ENCODE data around the gene CEP97.
"Not testable (repeated sequence)": the region's sequence is repeated elsewhere in the genome, so short reads cannot be mapped to it uniquely, and the experiment has no call there.

Gene CEP97

DNA sequence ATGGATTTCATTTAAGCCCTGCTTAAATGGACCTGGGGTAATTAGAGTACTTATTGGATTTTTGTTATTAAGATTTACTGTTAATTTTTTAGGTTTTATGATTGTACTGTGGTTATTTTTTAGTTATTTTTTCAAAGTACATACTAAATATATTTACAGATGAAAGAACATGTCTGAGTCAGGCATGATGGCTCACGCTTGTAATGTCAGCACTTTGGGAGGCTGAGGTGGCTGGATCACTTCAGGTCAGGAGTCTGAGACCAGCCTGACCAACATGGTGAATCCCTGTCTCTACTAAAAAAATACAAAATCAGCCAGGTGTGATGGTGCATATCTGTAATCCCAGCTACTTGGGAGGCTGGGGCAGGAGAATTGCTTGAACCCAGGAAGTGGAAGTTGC, 21.7 kb upstream of the CEP97 start:
- DNase-seq, result no peak

DNA sequence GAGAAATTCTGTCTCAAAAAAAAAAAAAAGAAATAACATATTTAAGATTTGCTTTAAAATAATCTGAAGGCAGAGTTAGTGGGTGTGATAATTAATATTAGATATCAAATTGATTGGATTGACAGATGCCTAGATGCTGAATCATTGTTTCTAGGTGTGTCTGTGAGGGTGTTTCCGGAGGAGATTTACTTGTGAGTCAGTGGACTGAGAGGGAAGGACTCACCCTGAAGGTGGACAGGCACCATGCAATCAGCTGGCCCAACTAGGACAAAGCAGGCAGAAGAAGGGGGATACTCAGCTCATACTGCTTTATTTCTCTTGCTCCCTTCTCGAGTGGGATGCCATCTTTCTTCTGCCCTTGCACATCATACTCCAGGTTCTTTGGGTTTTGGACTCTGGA, 21.2 kb upstream of the CEP97 start:
- no peak for DNase-seq

DNA sequence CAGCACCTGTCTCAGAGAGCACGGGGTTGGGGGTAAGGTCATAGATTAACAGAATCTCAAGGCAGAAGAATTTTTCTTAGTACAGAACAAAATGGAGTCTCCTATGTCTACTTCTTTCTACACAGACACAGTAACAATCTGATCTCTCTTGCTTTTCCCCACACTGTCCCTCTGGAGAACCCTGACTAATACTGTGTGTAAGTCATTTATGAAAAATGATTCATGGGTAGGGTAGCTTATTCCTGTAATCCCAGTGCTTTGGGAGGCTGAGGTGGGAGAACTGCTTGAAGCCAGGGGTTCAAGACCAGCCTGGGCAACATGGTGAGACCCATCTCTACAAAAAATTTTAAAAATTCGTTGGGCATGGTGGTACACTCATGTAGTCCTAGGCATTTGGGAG, 19.8 kb upstream of the CEP97 start:
- not testable (repeated sequence) for DNase-seq

DNA sequence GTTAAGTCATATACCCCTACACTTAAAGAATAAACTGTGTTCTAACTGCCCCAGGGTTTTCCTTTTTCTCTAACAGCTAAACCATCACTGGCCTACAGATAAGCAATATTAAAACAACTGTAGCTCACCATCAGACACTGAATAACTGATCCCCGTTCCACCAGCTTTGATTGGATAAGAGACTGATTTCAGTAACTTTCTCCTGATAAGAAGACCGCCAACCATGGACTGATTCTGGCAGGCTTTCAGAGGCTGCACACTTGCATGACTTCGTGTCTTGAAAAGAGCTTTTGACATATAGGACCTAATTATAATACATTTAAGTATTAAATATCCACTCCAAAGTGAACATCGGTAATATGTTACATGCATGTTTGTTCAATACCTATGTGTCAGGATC, 15.3 kb upstream of the CEP97 start:
- no peak for DNase-seq

DNA sequence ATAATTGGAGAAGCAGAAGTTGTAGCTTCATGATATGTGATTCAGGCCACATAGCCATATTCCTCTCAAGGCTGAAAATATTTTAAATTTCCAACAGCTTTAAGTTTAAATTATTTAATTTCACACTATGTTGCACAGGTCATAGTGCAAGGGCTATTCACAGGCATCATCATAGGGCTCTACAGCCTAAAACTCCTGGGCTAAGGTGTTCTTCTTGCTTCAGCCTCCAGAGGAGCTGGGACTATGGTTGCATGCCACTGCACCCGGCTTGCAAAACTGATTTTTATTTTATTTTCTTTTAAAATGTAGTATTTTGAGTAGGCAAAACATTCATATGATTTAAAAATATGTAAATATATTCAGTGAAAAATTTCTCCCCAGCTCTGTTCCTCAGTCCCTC, 6.0 kb upstream of the CEP97 start:
- DNase-seq, result no peak

DNA sequence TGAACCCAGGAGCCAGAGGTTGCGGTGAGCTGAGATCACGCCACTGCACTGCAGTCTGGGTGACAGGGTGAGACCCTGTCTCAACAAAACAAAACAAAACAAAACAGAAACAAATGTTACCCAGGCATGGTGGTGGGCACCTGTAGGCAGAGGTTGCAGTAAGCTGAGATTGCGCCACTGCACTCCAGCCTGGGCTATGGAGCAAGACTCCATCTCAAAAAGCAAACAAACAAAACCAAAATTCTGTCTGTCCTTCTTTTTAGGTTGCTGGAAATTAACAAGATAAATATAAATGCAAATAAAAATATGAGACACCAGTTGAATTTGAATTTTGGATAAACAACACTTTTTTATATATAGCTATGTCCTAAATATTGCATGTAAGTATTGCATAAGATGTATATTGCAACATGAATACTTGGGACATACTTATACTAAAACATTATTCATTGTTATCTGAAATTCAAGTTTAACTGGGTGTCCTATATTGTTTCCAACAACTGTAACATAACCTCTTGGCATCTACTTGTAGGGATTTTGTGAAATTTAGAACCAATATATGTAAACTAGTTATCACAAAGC, 4.7 kb upstream of the CEP97 start:
- no peak for DNase-seq

DNA sequence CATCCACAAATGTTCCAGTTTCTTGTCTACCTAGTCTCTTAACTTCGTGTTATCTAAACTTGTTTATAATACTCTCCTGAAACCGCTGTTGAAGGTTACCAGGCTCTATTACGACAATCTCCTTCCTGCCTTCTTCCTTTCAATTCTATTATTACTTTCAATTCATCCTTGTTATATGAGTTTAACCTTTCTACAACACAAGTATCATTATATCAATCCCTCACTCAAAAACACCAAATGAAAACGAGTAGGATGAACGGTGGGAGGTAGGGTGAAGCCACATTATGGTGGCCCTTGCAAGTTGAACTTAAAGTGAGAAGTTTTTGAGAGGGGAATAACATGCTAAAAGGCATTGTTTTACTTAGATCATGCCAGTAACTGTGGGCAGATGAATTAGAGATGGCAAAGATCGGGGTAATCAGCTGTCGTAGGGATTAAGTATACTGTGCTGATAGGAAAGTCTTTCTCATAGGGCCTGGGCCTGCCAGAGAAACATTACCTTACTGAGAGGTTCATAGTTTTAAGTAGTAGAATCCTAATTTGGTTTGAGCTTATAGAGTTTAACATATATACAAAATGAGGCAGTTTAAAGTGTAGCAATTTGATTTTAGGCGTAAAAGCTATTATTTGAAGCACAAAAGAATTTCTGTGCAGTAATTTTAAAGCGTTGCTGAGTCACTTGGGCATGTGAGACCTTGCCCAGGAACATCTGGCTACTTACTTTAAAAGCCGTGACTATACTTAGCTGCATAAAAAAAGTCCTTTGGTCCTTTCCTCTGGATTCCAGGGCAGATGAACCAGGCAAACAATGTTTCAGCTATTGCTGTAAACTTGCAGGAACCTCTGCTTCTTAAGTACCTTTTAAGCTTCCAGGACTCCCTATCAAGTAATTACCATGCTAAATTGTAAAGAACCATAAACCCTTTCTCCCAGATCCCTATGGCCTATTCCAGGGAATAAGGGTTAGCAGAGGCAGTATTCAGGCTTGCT, 3.3 kb upstream of the CEP97 start:
- no peak for DNase-seq

DNA sequence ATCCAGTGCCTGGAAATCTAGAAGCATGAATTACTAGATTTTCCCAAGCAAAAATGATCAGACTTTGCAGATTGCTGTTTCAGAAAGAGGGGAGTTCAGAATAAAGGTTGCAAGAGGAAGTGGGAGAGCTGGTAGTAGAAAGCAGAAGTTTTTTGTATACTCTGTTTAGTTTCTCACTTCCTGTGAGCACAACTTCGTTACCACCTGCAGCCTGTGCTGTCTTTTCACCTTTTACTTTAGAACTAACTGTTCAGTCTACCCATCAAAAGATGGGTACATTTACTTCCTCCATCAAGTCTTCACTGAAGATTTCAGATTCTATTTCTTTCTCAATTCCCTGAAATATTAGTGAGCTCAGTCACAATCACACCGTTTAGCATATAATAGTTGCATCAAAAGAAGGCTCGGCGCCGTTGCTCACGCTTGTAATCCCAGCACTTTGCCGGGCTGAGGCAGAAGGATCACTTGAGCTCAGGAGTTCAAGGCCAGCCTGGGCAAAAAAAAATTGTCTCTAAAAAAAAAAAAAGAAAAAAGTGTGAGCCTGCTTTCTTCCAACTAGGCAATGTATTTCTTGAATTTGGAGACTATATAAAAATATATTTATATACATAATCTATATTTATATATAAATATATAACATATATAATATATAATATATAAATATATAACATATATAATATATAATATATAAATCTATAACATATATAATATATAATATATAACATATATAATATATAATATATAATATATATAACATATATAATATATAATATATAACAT, 1.8 kb upstream of the CEP97 start:
- no peak for DNase-seq

DNA sequence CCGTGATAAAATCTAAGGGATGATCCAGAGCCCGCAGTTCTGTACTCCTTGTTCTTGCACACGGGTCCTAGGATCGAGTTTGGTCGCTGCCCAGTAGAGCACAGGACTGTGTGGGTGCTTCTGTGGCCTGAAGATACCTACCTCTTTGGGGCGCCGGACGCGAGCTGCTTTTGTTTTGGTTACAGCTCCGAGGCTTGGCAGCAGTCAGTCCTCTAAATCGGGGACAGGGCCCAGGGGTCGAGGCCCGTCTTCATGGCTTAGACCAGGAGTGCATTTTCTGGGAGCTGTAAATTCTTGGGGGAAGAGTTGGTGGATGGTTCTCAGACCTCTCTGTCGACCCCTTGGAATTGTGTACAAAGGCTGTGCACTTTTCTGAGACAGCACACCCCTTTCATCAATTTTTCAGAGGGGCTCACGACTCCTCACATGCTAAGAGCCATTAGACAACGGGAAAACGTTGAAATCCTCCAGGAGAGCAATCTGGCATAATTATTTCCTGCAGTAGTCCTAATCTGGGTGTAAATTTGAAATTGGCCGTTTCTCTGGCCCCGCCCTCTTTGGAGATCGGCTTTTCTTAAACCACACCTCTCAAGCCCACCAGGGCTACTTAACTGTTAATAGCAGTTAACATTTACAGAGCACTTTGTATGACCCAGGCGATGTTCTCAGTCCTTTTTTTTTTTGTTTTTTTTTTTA, 928 bp downstream of the CEP97 start:
- no peak for DNase-seq

DNA sequence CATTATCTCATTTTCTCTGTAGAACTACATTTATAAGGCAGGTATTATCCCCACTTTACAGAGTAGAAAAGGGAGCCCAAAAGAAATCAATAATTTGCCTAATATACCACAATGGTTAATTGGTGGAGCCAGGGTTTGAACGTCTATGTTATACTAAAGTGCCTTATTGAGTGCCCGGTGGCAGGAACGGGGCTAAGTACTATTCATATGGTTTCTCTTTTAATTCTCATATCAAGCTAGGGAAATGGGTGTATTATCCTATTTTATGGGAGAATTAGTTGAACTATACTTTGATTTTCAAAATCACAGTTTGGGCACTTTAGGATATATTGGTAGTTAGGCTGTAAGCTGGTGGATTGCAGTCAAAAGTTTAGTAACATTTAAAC, 1.5 kb downstream of the CEP97 start:
- DNase-seq, result no peak

DNA sequence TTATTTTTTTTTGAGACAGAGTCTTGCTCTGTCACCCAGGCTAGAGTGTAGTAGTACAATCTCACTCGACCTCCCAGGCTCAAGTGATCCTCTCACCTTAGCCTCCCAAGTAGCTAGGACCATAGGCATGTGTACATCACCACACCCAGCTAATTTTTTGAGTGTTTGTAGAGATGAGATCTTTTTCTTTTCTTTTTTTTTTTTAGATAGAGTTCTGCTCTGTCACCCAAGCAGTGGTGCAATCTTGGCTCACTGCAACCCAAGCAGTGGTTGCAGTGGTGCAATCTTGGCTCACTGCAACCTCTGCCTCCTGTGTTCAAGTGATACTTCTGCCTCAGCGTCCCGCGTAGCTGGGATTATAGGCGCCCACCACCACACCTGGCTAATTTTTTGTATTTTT, 5.2 kb downstream of the CEP97 start:
- DNase-seq, result no peak

DNA sequence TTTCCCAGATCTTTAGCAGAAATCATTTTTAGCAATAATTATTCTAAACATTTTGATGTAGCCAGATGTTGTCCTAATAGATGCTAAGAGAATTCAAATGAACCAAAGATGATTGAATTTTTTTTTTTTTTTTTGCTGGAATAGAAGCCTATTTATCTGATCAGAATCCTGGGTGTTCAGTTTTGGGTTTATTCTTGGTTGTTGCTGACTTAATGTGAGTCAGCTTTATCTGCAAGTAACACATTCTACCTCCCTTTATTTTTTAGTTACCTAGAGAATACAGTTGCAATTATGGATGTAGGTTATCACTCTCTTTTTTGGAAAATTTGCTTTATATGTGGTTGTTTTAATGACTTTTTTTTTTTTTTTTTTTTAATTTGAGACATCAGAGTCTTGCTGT, 6.4 kb downstream of the CEP97 start:
- no peak for DNase-seq

DNA sequence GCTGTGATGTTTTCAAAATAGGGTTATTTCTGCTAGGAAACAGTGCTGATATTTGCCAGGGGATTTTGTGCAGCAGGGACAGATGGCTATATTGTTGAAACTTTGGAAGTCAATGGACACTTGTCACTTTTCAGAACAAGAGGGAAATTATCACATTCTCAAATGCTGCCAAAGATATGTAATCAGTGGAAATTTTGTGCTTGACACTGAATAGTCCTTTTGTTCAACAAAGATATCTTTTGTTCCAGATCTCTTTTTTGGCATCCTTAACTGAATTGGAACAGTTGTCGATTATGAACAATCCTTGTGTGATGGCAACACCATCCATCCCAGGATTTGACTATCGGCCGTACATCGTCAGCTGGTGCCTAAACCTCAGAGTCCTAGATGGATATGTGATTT, 7.8 kb downstream of the CEP97 start:
- no peak for DNase-seq

DNA sequence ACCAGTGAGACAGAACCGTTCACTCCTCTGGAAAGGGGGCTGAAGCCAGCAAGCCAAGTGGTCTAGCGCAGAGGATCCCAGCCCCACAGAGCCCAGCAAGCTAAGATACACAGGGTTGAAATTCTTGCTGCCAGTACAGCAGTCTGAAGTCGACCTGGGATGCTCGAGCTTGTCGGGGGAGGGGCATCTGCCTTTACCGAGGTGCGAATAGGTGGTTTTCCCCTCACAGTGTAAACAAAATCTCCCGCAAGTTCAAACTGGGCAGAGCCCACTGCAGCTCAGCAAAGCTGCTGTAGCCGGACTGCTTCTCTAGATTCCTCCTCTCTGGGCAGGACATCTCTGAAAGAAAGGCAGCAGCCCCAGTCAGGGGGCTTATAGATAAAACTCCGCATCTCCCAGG, 11.4 kb downstream of the CEP97 start:
- no peak for DNase-seq

DNA sequence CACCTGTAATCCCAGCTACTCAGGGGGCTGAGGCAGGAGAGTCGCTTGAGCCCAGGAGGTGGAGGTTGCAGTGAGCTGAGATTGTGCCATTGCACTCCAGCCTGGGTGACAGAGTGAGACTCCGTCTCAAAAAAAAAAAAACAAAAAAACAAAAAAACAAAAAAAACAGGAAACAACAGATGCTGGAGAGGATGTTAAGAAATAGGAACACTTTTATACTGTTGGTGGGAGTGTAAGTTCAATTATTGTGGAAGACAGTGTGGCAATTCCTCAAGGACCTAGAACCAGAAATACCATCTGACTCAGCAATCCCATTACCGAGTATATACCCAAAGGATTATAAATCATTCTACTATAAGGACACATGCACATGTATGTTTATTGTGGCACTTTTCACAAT, 17.5 kb downstream of the CEP97 start:
- DNase-seq, result not testable (repeated sequence)

DNA sequence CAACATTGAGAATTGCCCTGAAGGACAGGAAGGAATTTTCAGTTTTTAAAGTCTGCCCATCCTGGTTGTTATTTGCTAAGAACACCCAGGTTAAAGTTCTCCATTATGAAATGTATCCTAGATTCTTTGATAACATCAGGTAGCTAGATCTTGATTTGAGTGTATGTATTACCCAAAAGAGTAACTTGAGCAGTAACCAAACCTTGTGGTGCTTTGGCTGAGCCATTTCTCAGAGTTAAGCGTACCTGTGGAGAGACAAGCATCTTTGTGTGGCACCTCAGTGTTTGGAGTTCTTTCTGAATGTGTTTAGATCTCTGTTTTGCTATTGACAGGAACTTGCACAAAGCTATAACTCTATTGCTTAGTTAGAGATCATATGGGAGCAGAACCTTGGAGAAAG, 20.4 kb downstream of the CEP97 start:
- no peak for DNase-seq

DNA sequence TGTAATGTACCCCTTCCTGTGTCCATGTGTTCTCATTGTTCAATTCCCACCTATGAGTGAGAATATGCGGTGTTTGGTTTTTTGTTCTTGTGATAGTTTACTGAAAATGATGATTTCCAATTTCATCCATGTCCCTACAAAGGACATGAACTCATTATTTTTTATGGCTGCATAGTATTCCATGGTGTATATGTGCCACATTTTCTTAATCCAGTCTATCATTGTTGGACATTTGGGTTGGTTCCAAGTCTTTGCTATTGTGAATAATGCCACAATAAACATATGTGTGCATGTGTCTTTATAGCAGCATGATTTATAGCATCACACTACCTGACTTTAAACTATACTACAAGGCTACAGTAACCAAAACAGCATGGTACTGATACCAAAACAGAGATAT, 21.5 kb downstream of the CEP97 start:
- DNase-seq, result not testable (repeated sequence)

DNA sequence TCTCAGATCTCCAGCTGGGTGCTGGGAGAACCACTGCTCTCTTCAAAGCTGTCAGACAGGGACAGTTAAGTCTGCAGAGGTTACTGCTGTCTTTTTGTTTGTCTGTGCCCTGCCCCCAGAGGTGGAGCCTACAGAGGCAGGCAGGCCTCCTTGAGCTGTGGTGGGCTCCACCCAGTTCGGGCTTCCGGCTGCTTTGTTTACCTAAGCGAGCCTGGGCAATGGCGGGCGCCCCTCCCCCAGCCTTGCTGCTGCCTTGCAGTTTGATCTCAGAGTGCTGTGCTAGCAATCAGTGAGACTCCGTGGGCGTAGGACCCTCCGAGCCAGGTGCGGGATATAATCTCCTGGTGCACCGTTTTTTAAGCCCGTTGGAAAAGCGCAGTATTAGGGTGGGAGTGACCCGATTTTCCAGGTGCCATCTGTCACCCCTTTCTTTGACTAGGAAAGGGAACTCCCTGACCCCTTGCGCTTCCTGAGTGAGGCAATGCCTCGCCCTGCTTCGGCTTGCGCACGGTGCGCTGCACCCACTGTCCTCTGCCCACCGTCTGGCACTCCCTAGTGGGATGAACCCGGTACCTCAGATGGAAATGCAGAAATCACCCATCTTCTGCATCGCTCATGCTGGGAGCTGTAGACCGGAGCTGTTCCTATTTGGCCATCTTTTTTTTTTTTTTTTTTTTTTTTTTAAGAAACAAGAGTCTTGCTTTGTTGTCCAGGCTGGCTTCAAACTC, 29.1 kb downstream of the CEP97 start:
- DNase-seq, result peak; percentile 6

DNA sequence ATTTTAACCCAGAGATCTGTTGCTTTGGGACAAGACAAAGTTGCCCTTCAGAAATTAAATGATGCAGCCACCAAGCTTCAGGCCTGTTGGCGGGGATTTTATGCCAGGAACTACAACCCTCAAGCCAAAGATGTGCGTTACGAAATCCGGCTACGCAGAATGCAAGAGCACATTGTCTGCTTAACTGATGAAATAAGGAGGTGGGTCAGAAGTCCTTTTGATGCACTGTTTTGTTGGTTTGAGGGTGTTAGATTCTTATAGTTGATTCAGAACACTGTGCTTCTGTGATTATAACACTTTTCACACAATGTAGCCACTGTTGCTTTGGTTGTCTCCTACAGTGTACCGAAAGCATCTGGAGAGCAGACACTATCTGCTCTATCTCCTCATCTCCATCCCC, 33.8 kb downstream of the CEP97 start:
- DNase-seq, result no peak

DNA sequence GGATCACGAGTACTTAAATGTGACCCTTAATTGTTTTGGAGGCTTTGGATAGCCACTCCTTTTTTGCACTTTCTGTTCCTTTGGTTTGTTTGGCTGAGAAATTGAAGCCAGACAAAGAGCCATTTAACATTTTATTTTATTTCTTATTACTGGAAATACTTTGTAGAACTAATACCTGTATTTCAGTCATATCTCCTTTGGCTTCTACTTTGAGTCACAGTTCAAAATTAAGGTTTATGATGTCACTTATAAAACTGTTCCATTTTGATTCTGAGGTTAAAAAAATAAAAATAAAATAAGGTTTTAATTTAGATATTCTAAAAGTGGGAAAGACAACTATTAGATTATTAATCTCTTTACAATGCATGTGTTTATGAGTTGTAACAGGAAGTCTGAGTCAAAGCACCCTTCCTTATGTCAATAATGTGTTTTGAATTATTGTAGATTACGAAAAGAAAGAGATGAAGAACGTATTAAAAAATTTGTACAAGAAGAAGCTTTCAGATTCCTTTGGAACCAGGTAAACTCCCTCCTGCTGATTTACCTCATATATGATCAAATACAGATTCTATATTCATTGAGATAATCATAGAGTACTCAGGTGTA, 37.7 kb downstream of the CEP97 start:
- no peak for DNase-seq

DNA sequence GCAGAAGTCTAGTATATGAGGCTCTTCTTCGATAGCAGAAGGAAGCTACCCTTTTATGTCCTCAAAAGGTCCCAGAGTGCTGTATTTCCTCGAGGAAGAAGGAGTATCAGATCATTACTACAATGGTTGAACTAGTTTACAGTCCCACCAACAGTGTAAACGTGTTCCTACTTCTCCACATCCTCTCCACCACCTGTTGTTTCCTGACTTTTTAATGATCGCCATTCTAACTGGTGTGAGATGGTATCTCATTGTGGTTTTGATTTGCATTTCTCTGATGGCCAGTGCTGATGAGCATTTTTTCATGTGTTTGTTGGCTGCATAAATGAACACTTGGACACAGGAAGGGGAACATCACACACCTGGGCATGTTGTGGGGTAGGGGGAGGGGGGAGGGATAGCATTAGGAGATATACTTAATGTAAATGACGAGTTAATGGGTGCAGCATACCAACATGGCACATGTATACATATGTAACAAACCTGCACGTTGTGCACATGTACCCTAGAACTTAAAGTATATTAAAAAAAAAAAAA, 53.4 kb downstream of the CEP97 start:
- not testable (repeated sequence) for DNase-seq

Data from activated gamma-delta T cell (primary cell).